ENCODE data around the gene TRIM8.

The TRIM8 gene

GRCh38 chr10:102616066-102616770 is 28.1 kb upstream of the TRIM8 start:
- H3K4me3 ChIP-seq (ENCODE audit: low read depth in 1 of 2, low read length in 2 of 2): no peak overlapping the region
- peaks cover 30 to 64% of the 10 kb centered on the region in 2 donors for H3K4me1 ChIP-seq (ENCODE audit: control insufficient read depth in 1 of 2, insufficient read depth in 2 of 2, low read length in 2 of 2)
- H3K27me3 ChIP-seq (ENCODE audit: low read depth, low read length): no peaks in the 10 kb centered on the region
- no peak overlapping the region for H3K27ac ChIP-seq (ENCODE audit: low read length)
- no peaks in the 10 kb centered on the region for H3K9me3 ChIP-seq (ENCODE audit: control insufficient read depth in 1 of 2, low read length in 2 of 2)
- H3K36me3 ChIP-seq (ENCODE audit: control insufficient read depth in 1 of 2, insufficient read depth in 2 of 2, low read length in 2 of 2): peaks cover 14 to 19% of the 10 kb centered on the region in 2 donors

- Histone ChIP-seq H3K27me3 (ENCODE audit: low read depth, low read length) (no peaks in the 10 kb centered on the region), H3K4me1 (ENCODE audit: control insufficient read depth in 1 of 2, insufficient read depth in 2 of 2, low read length in 2 of 2) (peaks cover 26 to 66% of the 10 kb centered on the region in 2 donors)
Measured at GRCh38 chr10:102617041-102617440, 27.2 kb upstream of the TRIM8 start.

GRCh38 chr10:102617816-102618215 is 26.5 kb upstream of the TRIM8 start:
- Histone ChIP-seq H3K4me1 (ENCODE audit: control insufficient read depth in 1 of 2, insufficient read depth in 2 of 2, low read length in 2 of 2) (peaks cover 19 to 62% of the 10 kb centered on the region in 2 donors), H3K4me3 (ENCODE audit: low read depth in 1 of 2, low read length in 2 of 2) (no peak overlapping the region), H3K36me3 (ENCODE audit: control insufficient read depth in 1 of 2, insufficient read depth in 2 of 2, low read length in 2 of 2) (peaks cover 14 to 19% of the 10 kb centered on the region in 2 donors), H3K9me3 (ENCODE audit: control insufficient read depth in 1 of 2, low read length in 2 of 2) (no peaks in the 10 kb centered on the region), H3K27ac (ENCODE audit: low read length) (no peak overlapping the region), H3K27me3 (ENCODE audit: low read depth, low read length) (no peaks in the 10 kb centered on the region)

More at GRCh38 chr10:102617041-102617440, 27.2 kb upstream of the TRIM8 start:
- Histone ChIP-seq H3K4me3 (ENCODE audit: low read depth in 1 of 2, low read length in 2 of 2) (no peak overlapping the region), H3K27ac (ENCODE audit: low read length) (no peak overlapping the region), H3K36me3 (ENCODE audit: control insufficient read depth in 1 of 2, insufficient read depth in 2 of 2, low read length in 2 of 2) (peaks cover 14 to 19% of the 10 kb centered on the region in 2 donors), H3K9me3 (ENCODE audit: control insufficient read depth in 1 of 2, low read length in 2 of 2) (no peaks in the 10 kb centered on the region)

GRCh38 chr10:102619281-102619981 is 24.8 kb upstream of the TRIM8 start:
- Histone ChIP-seq H3K4me1 (ENCODE audit: control insufficient read depth in 1 of 2, insufficient read depth in 2 of 2, low read length in 2 of 2) (peaks cover 16 to 56% of the 10 kb centered on the region in 2 donors), H3K4me3 (ENCODE audit: low read depth in 1 of 2, low read length in 2 of 2) (no peak overlapping the region), H3K27ac (ENCODE audit: low read length) (no peak overlapping the region), H3K36me3 (ENCODE audit: control insufficient read depth in 1 of 2, insufficient read depth in 2 of 2, low read length in 2 of 2) (peaks cover 14 to 19% of the 10 kb centered on the region in 2 donors), H3K9me3 (ENCODE audit: control insufficient read depth in 1 of 2, low read length in 2 of 2) (no peaks in the 10 kb centered on the region), H3K27me3 (ENCODE audit: low read depth, low read length) (no peaks in the 10 kb centered on the region)

GRCh38 chr10:102620138-102620590 is 24.1 kb upstream of the TRIM8 start:
- Histone ChIP-seq H3K4me3 (ENCODE audit: low read depth in 1 of 2, low read length in 2 of 2) (no peak overlapping the region), H3K27me3 (ENCODE audit: low read depth, low read length) (no peaks in the 10 kb centered on the region), H3K36me3 (ENCODE audit: control insufficient read depth in 1 of 2, insufficient read depth in 2 of 2, low read length in 2 of 2) (peaks cover 14 to 19% of the 10 kb centered on the region in 2 donors), H3K9me3 (ENCODE audit: control insufficient read depth in 1 of 2, low read length in 2 of 2) (no peaks in the 10 kb centered on the region), H3K27ac (ENCODE audit: low read length) (no peak overlapping the region), H3K4me1 (ENCODE audit: control insufficient read depth in 1 of 2, insufficient read depth in 2 of 2, low read length in 2 of 2) (peaks cover 16 to 50% of the 10 kb centered on the region in 2 donors)

GRCh38 chr10:102620591-102621442 is 23.5 kb upstream of the TRIM8 start:
- H3K36me3 ChIP-seq (ENCODE audit: control insufficient read depth in 1 of 2, insufficient read depth in 2 of 2, low read length in 2 of 2): peaks cover 14 to 19% of the 10 kb centered on the region in 2 donors
- H3K9me3 ChIP-seq (ENCODE audit: control insufficient read depth in 1 of 2, low read length in 2 of 2): no peaks in the 10 kb centered on the region
- peaks cover 16 to 44% of the 10 kb centered on the region in 2 donors for H3K4me1 ChIP-seq (ENCODE audit: control insufficient read depth in 1 of 2, insufficient read depth in 2 of 2, low read length in 2 of 2)
- no peaks in the 10 kb centered on the region for H3K27me3 ChIP-seq (ENCODE audit: low read depth, low read length)
- no peak overlapping the region for H3K27ac ChIP-seq (ENCODE audit: low read length)
- H3K4me3 ChIP-seq (ENCODE audit: low read depth in 1 of 2, low read length in 2 of 2): no peak overlapping the region

GRCh38 chr10:102621443-102622325 is 22.6 kb upstream of the TRIM8 start:
- Histone ChIP-seq H3K9me3 (ENCODE audit: control insufficient read depth in 1 of 2, low read length in 2 of 2) (no peaks in the 10 kb centered on the region), H3K27ac (ENCODE audit: low read length) (no peak overlapping the region), H3K36me3 (ENCODE audit: control insufficient read depth in 1 of 2, insufficient read depth in 2 of 2, low read length in 2 of 2) (peaks cover 10 to 19% of the 10 kb centered on the region in 2 donors), H3K27me3 (ENCODE audit: low read depth, low read length) (no peaks in the 10 kb centered on the region), H3K4me3 (ENCODE audit: low read depth in 1 of 2, low read length in 2 of 2) (no peak overlapping the region), H3K4me1 (ENCODE audit: control insufficient read depth in 1 of 2, insufficient read depth in 2 of 2, low read length in 2 of 2) (peaks cover 13 to 45% of the 10 kb centered on the region in 2 donors)

- Histone ChIP-seq H3K36me3 (ENCODE audit: control insufficient read depth in 1 of 2, insufficient read depth in 2 of 2, low read length in 2 of 2) (no peaks in the 10 kb centered on the region), H3K4me1 (ENCODE audit: control insufficient read depth in 1 of 2, insufficient read depth in 2 of 2, low read length in 2 of 2) (peaks cover 30 to 56% of the 10 kb centered on the region in 2 donors), H3K9me3 (ENCODE audit: control insufficient read depth in 1 of 2, low read length in 2 of 2) (no peaks in the 10 kb centered on the region), H3K4me3 (ENCODE audit: low read depth in 1 of 2, low read length in 2 of 2) (no peak overlapping the region), H3K27me3 (ENCODE audit: low read depth, low read length) (no peaks in the 10 kb centered on the region), H3K27ac (ENCODE audit: low read length) (no peak overlapping the region)
Measured at GRCh38 chr10:102624094-102624493, 20.2 kb upstream of the TRIM8 start.

GRCh38 chr10:102624751-102625645 is 19.3 kb upstream of the TRIM8 start:
- peaks cover 27 to 51% of the 10 kb centered on the region in 2 donors for H3K4me1 ChIP-seq (ENCODE audit: control insufficient read depth in 1 of 2, insufficient read depth in 2 of 2, low read length in 2 of 2)
- no peak overlapping the region for H3K4me3 ChIP-seq (ENCODE audit: low read depth in 1 of 2, low read length in 2 of 2)
- H3K9me3 ChIP-seq (ENCODE audit: control insufficient read depth in 1 of 2, low read length in 2 of 2): no peaks in the 10 kb centered on the region
- no peak overlapping the region for H3K27ac ChIP-seq (ENCODE audit: low read length)
- H3K36me3 ChIP-seq (ENCODE audit: control insufficient read depth in 1 of 2, insufficient read depth in 2 of 2, low read length in 2 of 2): peaks cover 0 to 2% of the 10 kb centered on the region in 2 donors
- no peaks in the 10 kb centered on the region for H3K27me3 ChIP-seq (ENCODE audit: low read depth, low read length)
